B cell (primary cell): ENCODE measurements around the gene PNISR. TPM values are rescaled to one million over a fixed set of nuclear protein-coding genes. Genes with fewer than 3 reads are reported as not detected.

Experiments
- ATAC-seq: fragments of 200-7000 bp; cut with Tn5 transposase; one replicate; pipeline ENCODE4 v1.10.0; 2021; ENCODE audit warnings: low read depth, mild to moderate bottlenecking, moderate number of reproducible peaks, moderate library complexity
- CTCF ChIA-PET: fragments of 350-600 bp; sonication (Branson Sonifier 250); formaldehyde crosslinking; loops from one replicate; lab custom pipeline; 2021; ENCODE audit warnings: antibody characterized with exemption, inconsistent platforms; lab: Charles Lee
- POLR2A ChIA-PET: fragments of 350-600 bp; sonication (Branson Sonifier 250); formaldehyde crosslinking; loops from one replicate; lab custom pipeline; 2021; ENCODE audit warnings: antibody characterized with exemption; lab: Charles Lee
- DNase-seq: peaks from one replicate; pipeline ENCODE4 v3.0.0; 2013
- H2AFZ ChIP-seq: 2 replicates; pipeline ENCODE4 v1.6.1; 2012; ENCODE audit warnings: mild to moderate bottlenecking, low read depth, low read length; ENCODE audit not compliant: insufficient read depth, poor library complexity, severe bottlenecking
- H3K27ac ChIP-seq, 2 donors: 1 replicate in 1 of 2; 2 replicates in 1 of 2; pipeline ENCODE4 v1.5.1; 2012 to 2013; ENCODE audit warnings: low read length in 2 of 2, mild to moderate bottlenecking in 2 of 2, moderate library complexity in 1 of 2
- H3K27me3 ChIP-seq, 4 experiments: fragments of 200-600 bp in 1 of 4; sonication (generic) in 1 of 4; replicated peaks in 1 of 4; 1 replicate in 2 of 4; 2 replicates in 2 of 4; pipeline versions ENCODE4 v1.6.1 to v1.7.0; 2013 to 2016; ENCODE audit warnings: low read length in 3 of 4, mild to moderate bottlenecking in 2 of 4, mixed read lengths in 1 of 4, moderate library complexity in 1 of 4; ENCODE audit not compliant: insufficient read depth in 4 of 4, control insufficient read depth in 3 of 4; ENCODE audit errors: control extremely low read depth in 1 of 4
- H3K36me3 ChIP-seq, 2 experiments: replicated peaks in 1 of 2; 1 replicate in 1 of 2; 2 replicates in 1 of 2; pipeline versions ENCODE4 v1.6.1 to v1.7.1; 2013; ENCODE audit warnings: low read length in 1 of 2; ENCODE audit not compliant: insufficient read depth in 2 of 2, control insufficient read depth in 1 of 2; ENCODE audit errors: control extremely low read depth in 1 of 2, extremely low read depth in 1 of 2
- H3K4me1 ChIP-seq, 2 donors: fragments of 200-600 bp in 1 of 2; sonication (generic) in 1 of 2; 1 replicate in 1 of 2; 2 replicates in 1 of 2; pipeline versions ENCODE4 v1.5.1 to v1.6.1; 2013 to 2017; ENCODE audit warnings: low read length in 2 of 2; ENCODE audit not compliant: control insufficient read depth in 2 of 2, insufficient read depth in 2 of 2
- H3K4me2 ChIP-seq: replicated peaks from 2 replicates; pipeline ENCODE3; 2012; ENCODE audit warnings: mild to moderate bottlenecking, low read depth, low read length; ENCODE audit not compliant: poor library complexity, severe bottlenecking
- H3K4me3 ChIP-seq, 5 experiments: fragments of 200-600 bp in 1 of 5; sonication (generic) in 1 of 5; 1 replicate in 3 of 5; 2 replicates in 2 of 5; pipeline versions ENCODE4 v1.5.1 to v1.7.0; 2011 to 2016; ENCODE audit warnings: low read length in 4 of 5, mild to moderate bottlenecking in 4 of 5, low read depth in 2 of 5, control low read depth in 1 of 5, moderate library complexity in 1 of 5; ENCODE audit not compliant: insufficient read depth in 1 of 5; ENCODE audit errors: control extremely low read depth in 1 of 5, extremely low read depth in 1 of 5
- H3K79me2 ChIP-seq: fragments of 200-600 bp; sonication (generic); one replicate; pipeline ENCODE4 v1.6.0; 2016; ENCODE audit warnings: low read length; ENCODE audit not compliant: control insufficient read depth, insufficient read depth
- H3K9ac ChIP-seq: fragments of 200-600 bp; sonication (generic); 2 replicates; pipeline ENCODE4 v1.6.1; 2017; ENCODE audit warnings: mild to moderate bottlenecking, low read length, moderate library complexity
- H3K9me3 ChIP-seq, 3 donors: one replicate each; pipeline versions ENCODE4 v1.6.1 to v1.7.1; 2013; ENCODE audit warnings: low read length in 2 of 3; ENCODE audit not compliant: control insufficient read depth in 2 of 3, insufficient read depth in 1 of 3; ENCODE audit errors: control extremely low read depth in 1 of 3
- H4K20me1 ChIP-seq: 2 replicates; pipeline ENCODE4 v1.6.0; 2012; ENCODE audit warnings: mild to moderate bottlenecking, low read length; ENCODE audit not compliant: insufficient read depth, control insufficient read depth, poor library complexity, severe bottlenecking
- H3K27ac Mint-ChIP-seq: one replicate; pipeline ENCODE4 v1.8.0; 2021; ENCODE audit warnings: mixed read lengths
- H3K27me3 Mint-ChIP-seq: one replicate; pipeline ENCODE4 v1.8.0; 2021; ENCODE audit warnings: mixed read lengths
- H3K4me1 Mint-ChIP-seq: one replicate; pipeline ENCODE4 v1.8.0; 2021; ENCODE audit warnings: mixed read lengths
- H3K4me3 Mint-ChIP-seq: one replicate; pipeline ENCODE4 v1.8.0; 2021; ENCODE audit warnings: mixed read lengths
- H3K9me3 Mint-ChIP-seq: one replicate; pipeline ENCODE4 v1.8.0; 2022; ENCODE audit warnings: mixed read lengths; ENCODE audit not compliant: insufficient read depth
- CTCF ChIP-seq: fragments of 200-600 bp; IDR thresholded peaks from one replicate; pipeline ENCODE4 v1.8.0; 2022; ENCODE audit warnings: antibody characterized with exemption, mild to moderate bottlenecking
- EZH2 ChIP-seq: IDR thresholded peaks from 2 replicates; pipeline ENCODE4 v1.6.1; 2012; ENCODE audit warnings: borderline replicate concordance, low read depth, mild to moderate bottlenecking, moderate library complexity, low read length; ENCODE audit not compliant: insufficient read depth, poor library complexity, severe bottlenecking
- WGBS: methylation state at CpG from one replicate; pipeline ENCODE4 v1.1.5; 2013; ENCODE audit warnings: missing lambda C conversion rate; ENCODE audit not compliant: insufficient coverage; 5-methylcytosine and 5-hydroxymethylcytosine counted together
- intact Hi-C: fragments of 100-400 bp; cut with micrococcal nuclease; formaldehyde crosslinking; loops from one replicate; pipeline ENCODE4 v1.10.0; 2022
- polyA plus RNA-seq: library from polyadenylated mRNA; depleted of rRNA; stranded (reverse); fragments of >200 nt; gene quantifications from 2 replicates; pipeline ENCODE4 v1.2.3, GENCODE V29; 2012
- total RNA-seq, 2 donors: library from RNA; stranded (reverse); fragments of 120-200 nt in 1 of 2; gene quantifications; 1 replicate in 1 of 2; 2 replicates in 1 of 2; pipeline versions ENCODE4 v1.2.3 to v1.2.4, GENCODE V29; 2013 to 2022

PNISR gene
- total and polyA plus RNA-seq, 2 donors (not counting 1 experiment from before 2014, with no cell fraction given): 84.5 to 403 TPM

GRCh38 chr6:99393366-99393697, 31.8 kb downstream of the PNISR start:
- Histone ChIP-seq H3K9me3 (no peaks in the 10 kb centered on the region), H3K27me3 (no peaks in the 10 kb centered on the region), H3K9ac (peak overlapping the region; percentile 88), H3K27ac (peak overlapping the region in 1 of 2 donors; percentile 74), H3K4me2 (peak overlapping the region; percentile 78), H2AFZ (peak overlapping the region; percentile 96), H3K4me3 (peak overlapping the region; percentile 57 to 94 (median 81)), H3K36me3 (peaks cover 0 to 2% of the 10 kb centered on the region in 2 experiments), H3K4me1 (peaks cover 5 to 12% of the 10 kb centered on the region in 2 donors), H3K79me2 (no peaks in the 10 kb centered on the region), H4K20me1 (no peaks in the 10 kb centered on the region)
- H3K4me1 Mint-ChIP-seq: peaks cover 15% of the 10 kb centered on the region
- peak overlapping the region; percentile 95 for H3K4me3 Mint-ChIP-seq
- peak overlapping the region; percentile 89 for H3K27ac Mint-ChIP-seq
- DNase-seq (no peak), ATAC-seq (no peak)
- H3K27me3 Mint-ChIP-seq: no peaks in the 10 kb centered on the region
- ChIA-PET POLR2A (interaction anchor here (0.9 kb wide), 1 partner anchor 25 kb away, joined by 3 read pairs; no protein-coding TSS in a partner anchor), CTCF (interaction anchor here (0.8 to 1.3 kb wide), 3 partner anchors 26 to 63 kb away, joined by 3 to 6 read pairs (median 6); no protein-coding TSS in a partner anchor)
- intact Hi-C loops: no loop called here
- H3K9me3 Mint-ChIP-seq: no peaks in the 10 kb centered on the region
- TF ChIP-seq EZH2 (no peak), CTCF (no peak)
- no CpG with 5 or more reads among the region's 2 CpGs for WGBS

GRCh38 chr6:99390896-99391295, 34.2 kb downstream of the PNISR start:
- Histone ChIP-seq H3K9ac (no peak overlapping the region), H3K4me3 (no peak overlapping the region), H3K79me2 (no peaks in the 10 kb centered on the region), H3K9me3 (no peaks in the 10 kb centered on the region), H2AFZ (no peak overlapping the region), H4K20me1 (no peaks in the 10 kb centered on the region), H3K27me3 (no peaks in the 10 kb centered on the region), H3K36me3 (no peaks in the 10 kb centered on the region), H3K4me1 (peaks cover 5 to 12% of the 10 kb centered on the region in 2 donors), H3K27ac (no peak overlapping the region), H3K4me2 (no peak overlapping the region)
- no peaks in the 10 kb centered on the region for H3K27me3 Mint-ChIP-seq
- no peak overlapping the region for H3K27ac Mint-ChIP-seq
- TF ChIP-seq EZH2 (no peak), CTCF (no peak)
- WGBS: no CpG with 5 or more reads among the region's 3 CpGs
- CTCF ChIA-PET: no interaction called here
- ATAC-seq: no peak
- H3K9me3 Mint-ChIP-seq: no peaks in the 10 kb centered on the region
- intact Hi-C loops: no loop called here
- no peak for DNase-seq
- POLR2A ChIA-PET: no interaction called here
- peaks cover 15% of the 10 kb centered on the region for H3K4me1 Mint-ChIP-seq
- no peak overlapping the region for H3K4me3 Mint-ChIP-seq
